Activated B cell treated with CpG ODN at 0.5 μM for 24 hours (primary cell): ENCODE results near the gene SLC30A7. TPM values are rescaled to one million over a fixed set of nuclear protein-coding genes. Genes with fewer than 3 reads are reported as not detected.
"Not testable (repeated sequence)": the region's sequence is repeated elsewhere in the genome, so short reads cannot be mapped to it uniquely, and the experiment has no call there.

Experiments
- ATAC-seq: fragments of 200-7000 bp; cut with Tn5 transposase; one replicate; pipeline ENCODE4 v1.10.0; 2021; ENCODE audit warnings: low read depth, mild to moderate bottlenecking, moderate library complexity
- CTCF ChIA-PET: fragments of 350-600 bp; sonication (Branson Sonifier 250); formaldehyde crosslinking; loops from one replicate; lab custom pipeline; 2021; ENCODE audit warnings: antibody characterized with exemption; lab: Charles Lee
- POLR2A ChIA-PET: fragments of 350-600 bp; sonication (Branson Sonifier 250); formaldehyde crosslinking; loops from one replicate; lab custom pipeline; 2021; ENCODE audit warnings: antibody characterized with exemption; lab: Charles Lee
- DNase-seq: peaks from one replicate; pipeline ENCODE4 v3.0.0; 2022
- H3K27ac Mint-ChIP-seq: one replicate; pipeline ENCODE4 v1.8.0; 2020; ENCODE audit warnings: mixed read lengths
- H3K27me3 Mint-ChIP-seq: one replicate; pipeline ENCODE4 v1.8.0; 2021; ENCODE audit warnings: mixed read lengths
- H3K36me3 Mint-ChIP-seq: one replicate; pipeline ENCODE4 v1.8.0; 2021; ENCODE audit warnings: low read depth, mixed read lengths
- H3K4me1 Mint-ChIP-seq: one replicate; pipeline ENCODE4 v1.8.0; 2021; ENCODE audit warnings: mixed read lengths
- H3K4me3 Mint-ChIP-seq: one replicate; pipeline ENCODE4 v1.8.0; 2020; ENCODE audit warnings: mild to moderate bottlenecking, mixed read lengths
- H3K9me3 Mint-ChIP-seq: one replicate; pipeline ENCODE4 v1.8.0; 2020; ENCODE audit warnings: mixed read lengths
- intact Hi-C: fragments of 100-400 bp; cut with micrococcal nuclease; formaldehyde crosslinking; loops from one replicate; pipeline ENCODE4 v1.15.1; 2024
- total RNA-seq: library from RNA; stranded (reverse); gene quantifications from 2 replicates; pipeline ENCODE4 v1.2.3, GENCODE V29; 2022
- TF ChIP-seq, protein P1 (sequence below): fragments of 200-600 bp; IDR thresholded peaks from one replicate; pipeline ENCODE4 v1.8.0; 2022; ENCODE audit warnings: antibody characterized with exemption, mild to moderate bottlenecking

SLC30A7 gene
- total RNA-seq, 1 donor from 2014 or later = 25.7 TPM

DNA sequence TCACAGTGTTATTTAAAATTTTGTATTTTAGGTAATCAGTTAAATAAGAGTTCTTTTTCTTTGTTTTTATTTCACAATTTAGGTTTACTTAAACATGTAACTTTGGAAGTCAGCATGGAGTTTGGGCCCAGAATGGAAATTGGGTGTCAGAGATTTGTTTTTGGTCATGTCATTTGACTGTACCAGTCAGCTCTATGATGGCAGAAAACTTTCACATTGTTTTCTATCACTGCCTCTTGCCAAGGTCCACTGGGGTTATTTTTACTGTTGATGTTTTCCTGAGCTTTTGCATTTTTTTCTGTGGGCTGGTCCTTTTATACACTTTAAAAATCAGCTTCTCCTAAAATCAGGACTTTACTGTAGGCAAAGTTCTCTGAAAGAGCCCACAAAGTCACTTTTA, 54.4 kb downstream of the SLC30A7 start:
- no peak overlapping the region for H3K4me3 Mint-ChIP-seq
- CTCF ChIA-PET = interaction anchor here (0.9 to 2.4 kb wide), 2 partner anchors 175 to 338 kb away, joined by 3 to 8 read pairs; no protein-coding TSS in a partner anchor
- peaks cover 58% of the 10 kb centered on the region for H3K36me3 Mint-ChIP-seq
- DNase-seq (no peak), ATAC-seq (no peak)
- H3K27ac Mint-ChIP-seq = peak overlapping the region; percentile 83
- intact Hi-C loops = no loop called here
- peaks cover 22% of the 10 kb centered on the region for H3K9me3 Mint-ChIP-seq
- H3K27me3 Mint-ChIP-seq = no peaks in the 10 kb centered on the region
- H3K4me1 Mint-ChIP-seq = peaks cover 68% of the 10 kb centered on the region
- TF ChIP-seq, protein P1, sequence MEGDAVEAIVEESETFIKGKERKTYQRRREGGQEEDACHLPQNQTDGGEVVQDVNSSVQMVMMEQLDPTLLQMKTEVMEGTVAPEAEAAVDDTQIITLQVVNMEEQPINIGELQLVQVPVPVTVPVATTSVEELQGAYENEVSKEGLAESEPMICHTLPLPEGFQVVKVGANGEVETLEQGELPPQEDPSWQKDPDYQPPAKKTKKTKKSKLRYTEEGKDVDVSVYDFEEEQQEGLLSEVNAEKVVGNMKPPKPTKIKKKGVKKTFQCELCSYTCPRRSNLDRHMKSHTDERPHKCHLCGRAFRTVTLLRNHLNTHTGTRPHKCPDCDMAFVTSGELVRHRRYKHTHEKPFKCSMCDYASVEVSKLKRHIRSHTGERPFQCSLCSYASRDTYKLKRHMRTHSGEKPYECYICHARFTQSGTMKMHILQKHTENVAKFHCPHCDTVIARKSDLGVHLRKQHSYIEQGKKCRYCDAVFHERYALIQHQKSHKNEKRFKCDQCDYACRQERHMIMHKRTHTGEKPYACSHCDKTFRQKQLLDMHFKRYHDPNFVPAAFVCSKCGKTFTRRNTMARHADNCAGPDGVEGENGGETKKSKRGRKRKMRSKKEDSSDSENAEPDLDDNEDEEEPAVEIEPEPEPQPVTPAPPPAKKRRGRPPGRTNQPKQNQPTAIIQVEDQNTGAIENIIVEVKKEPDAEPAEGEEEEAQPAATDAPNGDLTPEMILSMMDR = no peak
- POLR2A ChIA-PET = interaction anchor here (2.1 kb wide), 1 partner anchor 285 kb away, joined by 9 read pairs; no protein-coding TSS in a partner anchor

DNA sequence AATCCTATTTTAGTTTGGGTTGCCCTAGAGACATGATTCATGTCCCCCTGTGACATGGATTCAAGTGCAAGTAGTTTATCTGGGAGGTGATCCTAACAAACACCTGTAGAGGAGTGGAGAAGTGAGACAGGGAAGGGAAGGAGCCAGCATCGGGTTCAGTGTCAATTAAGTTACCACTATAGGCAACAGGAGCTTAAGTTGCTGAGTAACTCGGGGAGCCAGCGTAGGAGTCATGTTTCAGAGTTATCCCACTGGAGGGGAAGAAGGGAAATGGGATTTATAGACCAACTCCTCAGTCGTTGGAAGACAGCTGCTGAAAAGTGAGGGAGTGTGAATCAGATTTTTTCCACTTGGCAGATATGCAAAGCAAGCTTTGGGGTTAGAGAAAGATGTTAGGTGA, 54.9 kb downstream of the SLC30A7 start:
- H3K4me3 Mint-ChIP-seq = no peak overlapping the region
- CTCF ChIA-PET = interaction anchor here (2.4 kb wide), 1 partner anchor 338 kb away, joined by 8 read pairs; no protein-coding TSS in a partner anchor

DNA sequence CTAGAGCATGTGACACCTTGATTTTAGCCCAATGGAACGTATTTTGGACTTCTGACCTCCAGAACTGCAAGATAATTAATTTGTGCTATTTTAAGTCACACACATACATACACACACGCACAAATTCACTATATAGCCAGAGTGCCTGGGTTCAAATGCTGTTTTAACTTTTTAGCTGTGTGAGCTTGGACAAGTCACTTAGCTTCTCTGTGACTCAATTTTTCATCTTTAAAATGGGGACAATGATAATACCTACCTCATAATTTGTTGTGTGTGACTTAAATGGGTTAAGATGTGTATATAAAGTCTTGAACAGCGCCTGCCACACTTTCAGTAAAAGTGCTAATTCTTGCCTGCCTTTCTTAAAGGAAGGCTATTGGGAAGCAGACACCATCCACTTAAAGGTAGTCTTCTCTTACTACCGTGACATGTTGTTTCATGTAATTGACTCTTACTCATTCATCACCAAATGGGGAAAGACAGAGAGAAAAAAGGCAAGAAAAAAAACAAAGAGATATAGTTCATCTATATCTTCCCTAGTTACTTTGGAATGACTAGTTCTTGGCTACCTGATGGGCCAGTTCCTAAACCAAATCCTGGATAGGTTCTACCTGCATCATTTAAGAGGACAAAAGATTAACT, 56.3 kb downstream of the SLC30A7 start:
- H3K9me3 Mint-ChIP-seq = peaks cover 12% of the 10 kb centered on the region
- H3K36me3 Mint-ChIP-seq = peaks cover 41% of the 10 kb centered on the region
- ATAC-seq = no peak
- ChIA-PET CTCF (no interaction called here), POLR2A (no interaction called here)
- H3K4me3 Mint-ChIP-seq = no peak overlapping the region
- H3K4me1 Mint-ChIP-seq = peaks cover 56% of the 10 kb centered on the region
- intact Hi-C loops = no loop called here
- DNase-seq = no peak
- H3K27ac Mint-ChIP-seq = no peak overlapping the region
- TF ChIP-seq, protein P1 = no peak
- H3K27me3 Mint-ChIP-seq = no peaks in the 10 kb centered on the region

More for the DNA sequence above, 54.9 kb downstream of the SLC30A7 start:
- DNase-seq (no peak), ATAC-seq (no peak)
- H3K9me3 Mint-ChIP-seq = peaks cover 22% of the 10 kb centered on the region
- intact Hi-C loops = no loop called here
- no peaks in the 10 kb centered on the region for H3K27me3 Mint-ChIP-seq
- H3K4me1 Mint-ChIP-seq = peaks cover 66% of the 10 kb centered on the region
- TF ChIP-seq, protein P1 = no peak
- H3K36me3 Mint-ChIP-seq = peaks cover 54% of the 10 kb centered on the region
- H3K27ac Mint-ChIP-seq = peak overlapping the region; percentile 72
- POLR2A ChIA-PET = no interaction called here

DNA sequence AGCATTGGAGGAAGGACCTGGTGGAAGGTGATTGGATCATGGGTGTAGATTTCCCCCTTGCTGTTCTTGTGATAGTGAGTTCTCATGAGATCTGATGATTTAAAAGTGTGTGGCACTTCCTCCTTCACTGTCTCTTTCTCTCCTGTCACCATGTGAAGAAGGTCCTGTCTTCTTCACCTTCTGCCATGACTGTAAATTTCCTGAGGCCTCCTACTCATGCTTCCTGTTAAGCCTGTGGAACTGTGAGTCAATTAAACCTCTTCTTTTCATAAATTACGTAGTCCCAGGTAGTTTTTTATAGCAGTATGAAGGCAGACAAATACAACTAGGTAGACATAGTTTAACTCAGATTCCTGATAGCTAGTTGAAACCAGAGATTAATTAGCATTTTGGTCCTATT, 57.1 kb downstream of the SLC30A7 start:
- H3K27ac Mint-ChIP-seq = peak overlapping the region; percentile 26
- H3K4me3 Mint-ChIP-seq, POLR2A ChIA-PET, DNase-seq, intact Hi-C loops, H3K27me3 Mint-ChIP-seq, ATAC-seq, CTCF ChIA-PET: not testable (repeated sequence)
- peaks cover 36% of the 10 kb centered on the region for H3K36me3 Mint-ChIP-seq
- H3K9me3 Mint-ChIP-seq = peaks cover 10% of the 10 kb centered on the region
- H3K4me1 Mint-ChIP-seq = peaks cover 48% of the 10 kb centered on the region

DNA sequence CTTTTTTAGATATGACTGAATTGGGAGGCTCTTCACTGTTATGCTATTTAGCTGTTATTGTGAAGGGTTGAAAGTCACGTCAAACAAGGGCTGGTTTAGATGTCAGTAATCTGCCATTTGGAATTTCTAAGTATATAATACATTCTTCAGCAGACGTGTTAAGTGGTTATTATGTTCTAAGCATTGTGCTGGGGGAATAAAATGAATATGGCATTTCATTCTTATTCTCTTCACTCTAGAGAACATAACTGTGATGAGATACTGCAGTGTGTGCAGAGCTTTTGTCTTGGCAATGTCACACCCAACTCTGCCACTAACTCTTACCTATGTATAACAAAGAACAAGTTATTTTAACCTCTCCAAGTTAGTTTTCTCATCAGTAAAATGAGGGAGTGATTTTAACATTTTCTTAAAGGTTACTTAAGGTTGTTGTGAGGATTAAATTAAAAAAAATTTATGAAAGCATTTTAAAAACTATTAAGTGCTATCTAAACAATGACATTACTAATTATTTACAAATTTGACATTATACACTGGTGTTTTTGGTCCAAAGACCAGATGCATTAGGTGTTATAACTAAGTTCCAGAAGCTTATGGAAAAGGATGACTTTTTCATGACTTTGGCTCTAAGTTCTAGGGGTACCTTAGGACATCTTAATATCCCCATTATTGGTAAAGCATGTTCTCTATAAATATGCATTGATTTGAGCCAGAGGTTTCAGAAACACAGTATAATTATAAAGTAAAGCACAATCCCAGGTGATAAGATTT, 58.3 kb downstream of the SLC30A7 start:
- no peak for ATAC-seq
- peaks cover 38% of the 10 kb centered on the region for H3K4me1 Mint-ChIP-seq
- CTCF ChIA-PET = no interaction called here
- no peak for DNase-seq
- H3K4me3 Mint-ChIP-seq = no peak overlapping the region
- POLR2A ChIA-PET = no interaction called here
- peaks cover 27% of the 10 kb centered on the region for H3K36me3 Mint-ChIP-seq
- intact Hi-C loops = no loop called here
- TF ChIP-seq, protein P1 = no peak
- no peaks in the 10 kb centered on the region for H3K27me3 Mint-ChIP-seq
- H3K9me3 Mint-ChIP-seq = peaks cover 6% of the 10 kb centered on the region
- no peak overlapping the region for H3K27ac Mint-ChIP-seq
